ENCODE results near the gene FHOD3.

FHOD3 gene

DNA sequence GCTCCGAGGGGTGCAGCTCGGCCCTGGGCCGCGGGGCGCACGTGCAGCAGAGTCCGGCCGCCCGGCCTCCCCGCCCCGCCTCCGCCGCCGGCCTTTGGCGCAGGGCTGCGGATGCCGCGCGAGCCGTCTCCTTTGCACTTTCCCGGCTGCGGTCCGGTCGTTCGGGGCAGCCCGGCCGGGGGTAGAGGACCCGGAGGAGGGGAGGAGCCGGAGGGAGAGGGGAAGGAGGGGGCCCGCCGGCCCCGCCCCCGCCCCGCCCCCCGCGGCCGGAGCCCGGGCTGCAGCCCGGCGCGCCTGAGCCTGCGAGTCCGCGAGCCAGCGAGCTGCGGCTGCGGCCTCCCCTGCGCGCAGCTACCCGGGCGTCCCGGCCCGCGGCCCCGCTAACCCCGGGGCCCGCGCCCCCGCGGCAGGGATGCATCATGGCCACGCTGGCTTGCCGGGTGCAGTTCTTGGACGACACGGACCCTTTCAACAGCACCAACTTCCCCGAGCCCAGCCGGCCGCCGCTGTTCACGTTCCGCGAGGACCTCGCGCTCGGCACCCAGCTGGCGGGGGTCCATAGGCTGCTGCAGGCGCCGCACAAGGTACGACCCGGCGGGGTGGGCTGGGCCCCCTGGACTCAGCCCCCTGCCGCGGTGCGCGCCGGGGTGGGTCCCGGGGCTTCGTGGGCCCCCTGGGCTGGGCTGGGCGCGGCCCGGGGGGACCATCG, at the start of gene FHOD3:
TSS of gene FHOD3 (plus strand) at position 297 of the 709 bp plus-strand sequence. CDS start at position 420, 123 bp downstream.
- DNase-seq (ENCODE audit: low spot score), result no peak

DNA sequence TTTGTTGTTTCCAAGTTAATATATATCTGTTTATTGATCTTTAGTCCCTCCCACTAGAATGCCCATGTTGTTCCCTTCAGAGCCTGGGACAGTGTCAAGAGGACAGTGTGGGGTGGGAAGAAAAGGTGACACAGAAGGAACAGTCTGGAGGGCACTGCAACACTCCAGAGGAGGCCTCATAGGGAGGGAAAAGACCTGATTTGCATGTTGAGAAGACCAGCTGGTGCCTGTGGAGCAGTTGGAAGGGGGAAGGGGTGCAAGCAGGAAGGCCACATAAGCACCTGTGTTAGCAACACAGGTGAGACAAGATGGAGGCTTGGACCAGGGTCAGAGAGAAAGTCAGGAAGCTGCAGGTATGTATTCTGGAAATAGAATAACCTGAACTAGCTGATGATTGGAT, 48.1 kb upstream of the FHOD3 start:
- DNase-seq (ENCODE audit: low spot score), result no peak

DNA sequence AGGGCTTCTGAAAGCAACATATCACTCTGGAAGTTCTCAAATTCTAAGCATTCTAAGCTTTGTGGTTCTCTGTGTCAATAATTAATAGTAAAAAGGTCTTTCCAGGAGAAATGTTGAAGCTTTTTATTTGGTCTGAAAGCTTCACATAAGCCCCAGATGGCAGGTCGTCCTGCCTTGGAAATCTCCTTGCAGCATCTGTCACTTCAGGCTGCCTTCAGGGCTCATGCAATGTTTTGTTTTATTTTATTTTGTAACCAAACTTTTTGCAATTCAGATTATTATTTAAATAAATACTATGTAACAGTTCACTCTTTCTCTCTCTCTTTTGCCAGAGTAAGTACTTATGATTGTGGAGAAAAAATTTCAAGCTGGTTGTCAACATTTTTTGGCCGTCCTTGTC, 46.7 kb upstream of the FHOD3 start:
- DNase-seq (ENCODE audit: low spot score), result no peak

GRCh38 chr18:36255072-36255698, 42.3 kb upstream of the FHOD3 start:
- DNase-seq (ENCODE audit: low spot score), result no peak

DNA sequence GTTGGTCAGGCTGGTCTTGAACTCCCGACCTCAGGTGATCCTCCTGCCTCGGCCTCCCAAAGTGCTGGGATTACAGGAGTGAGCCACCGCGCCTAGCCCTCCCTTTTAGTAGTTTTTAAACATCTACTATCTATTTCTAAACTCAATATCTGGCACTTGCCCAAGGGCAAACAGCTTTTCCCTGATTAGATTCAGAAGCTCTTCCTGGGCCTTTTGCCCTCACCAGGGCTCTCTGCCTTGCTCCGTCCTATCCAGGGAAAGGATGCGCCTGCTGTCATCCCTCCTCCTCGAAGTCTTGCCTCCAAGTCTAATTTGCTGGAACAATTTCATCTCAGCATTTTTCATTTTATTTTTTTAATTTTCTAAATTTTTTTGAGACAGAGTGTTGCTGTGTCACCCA, 41.4 kb upstream of the FHOD3 start:
- DNase-seq (ENCODE audit: low spot score), result no peak

- DNase-seq (ENCODE audit: low spot score), result no peak
Measured at GRCh38 chr18:36262971-36263370, 34.5 kb upstream of the FHOD3 start.

DNA sequence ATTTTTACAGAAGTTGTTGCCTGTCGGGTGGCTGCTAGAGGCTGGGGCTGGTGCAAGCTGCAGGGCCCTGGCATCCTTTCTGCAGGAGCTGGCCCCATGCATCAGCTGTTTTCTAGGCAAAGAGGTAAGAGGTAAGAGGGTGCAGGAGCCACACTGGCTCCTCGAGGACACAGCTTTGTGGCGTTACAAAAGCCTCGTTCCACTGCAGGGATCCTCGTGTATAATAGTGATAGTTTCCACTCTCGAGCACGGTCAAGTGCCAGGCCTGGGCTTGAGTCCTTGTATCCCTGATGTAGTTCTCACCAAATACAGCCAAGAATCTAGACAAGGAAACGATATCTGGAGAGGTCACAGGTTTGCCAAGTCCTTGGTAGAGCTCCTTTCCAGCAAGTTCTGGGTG, 33.2 kb upstream of the FHOD3 start:
- DNase-seq (ENCODE audit: low spot score), result no peak

DNA sequence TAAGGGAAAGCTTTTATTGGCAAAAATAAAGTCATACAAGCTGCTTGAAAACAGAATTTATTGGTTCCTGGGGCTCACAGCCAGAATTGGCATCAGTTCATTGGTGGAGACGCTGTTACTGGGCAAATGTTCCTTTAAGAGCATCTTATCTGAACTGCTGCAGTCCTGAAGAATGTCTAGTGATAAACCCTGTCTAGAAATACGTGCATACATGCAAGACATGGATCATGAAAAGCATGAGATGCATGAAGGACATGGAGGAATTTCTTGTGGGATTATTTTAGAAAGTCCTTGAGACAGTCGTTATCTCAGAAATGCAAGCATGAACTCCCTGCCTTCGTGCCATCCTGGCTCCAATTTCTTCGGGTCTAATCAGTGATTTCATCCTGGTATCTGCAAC, 32.5 kb upstream of the FHOD3 start:
- no peak for DNase-seq (ENCODE audit: low spot score)

DNA sequence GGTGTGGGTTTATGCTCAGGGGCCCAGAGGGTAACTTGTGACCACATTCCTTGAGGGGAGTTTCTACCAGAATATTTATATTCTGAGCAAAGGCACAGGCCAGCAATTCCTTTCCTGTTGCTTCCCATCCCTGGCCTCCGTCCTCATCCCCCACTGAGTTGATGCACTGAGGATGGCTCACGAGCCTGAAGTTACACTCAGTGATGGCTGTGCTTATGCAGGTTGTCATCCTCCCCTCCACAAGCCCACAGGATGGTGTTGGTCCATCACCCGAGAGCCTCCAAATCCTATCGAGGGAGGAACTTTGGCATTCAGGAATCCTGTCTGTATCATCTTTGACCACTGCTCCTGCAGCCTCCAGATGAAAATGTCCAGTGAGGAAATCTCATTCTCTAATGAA, 28.4 kb upstream of the FHOD3 start:
- no peak for DNase-seq (ENCODE audit: low spot score)

DNA sequence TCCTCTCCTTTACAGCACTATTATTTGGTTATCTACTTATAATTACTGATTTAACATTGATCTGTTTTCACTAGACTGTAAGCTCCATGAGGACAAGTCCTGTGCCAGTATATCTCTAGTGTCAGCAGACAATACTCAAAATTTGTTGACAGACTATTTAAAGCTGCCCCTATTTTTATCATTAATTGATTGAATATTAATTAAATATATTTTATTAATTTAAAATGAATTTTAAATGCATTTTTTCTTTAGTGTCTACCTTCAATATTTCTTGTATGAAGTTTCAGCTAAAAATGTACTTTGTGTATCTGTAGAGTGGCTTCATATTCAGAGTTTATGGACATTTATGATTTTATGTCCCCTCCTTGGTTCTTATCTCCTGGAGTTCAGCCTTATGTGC, 26.4 kb upstream of the FHOD3 start:
- DNase-seq (ENCODE audit: low spot score), result no peak

DNA sequence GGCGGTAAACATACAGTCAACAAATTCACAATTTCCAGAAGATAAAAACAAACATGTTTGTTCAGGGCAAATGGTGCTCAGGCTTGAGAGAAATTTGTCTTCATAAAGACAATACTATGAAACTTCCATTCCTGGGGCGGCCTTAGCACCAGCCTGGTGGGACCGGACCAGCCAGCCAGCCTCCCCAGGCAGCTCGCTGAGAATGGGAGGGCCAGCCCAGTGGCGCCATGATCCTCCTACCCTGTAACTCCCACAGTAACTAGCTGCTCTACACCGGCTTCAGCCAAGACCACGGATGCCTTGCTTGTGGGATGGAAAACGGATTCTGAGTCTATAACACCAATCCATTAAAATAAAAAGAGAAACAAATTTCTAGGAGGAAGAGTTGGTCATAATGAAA, 24.2 kb upstream of the FHOD3 start:
- DNase-seq (ENCODE audit: low spot score), result no peak

GRCh38 chr18:36274083-36274715, 23.3 kb upstream of the FHOD3 start:
- no peak for DNase-seq (ENCODE audit: low spot score)

DNA sequence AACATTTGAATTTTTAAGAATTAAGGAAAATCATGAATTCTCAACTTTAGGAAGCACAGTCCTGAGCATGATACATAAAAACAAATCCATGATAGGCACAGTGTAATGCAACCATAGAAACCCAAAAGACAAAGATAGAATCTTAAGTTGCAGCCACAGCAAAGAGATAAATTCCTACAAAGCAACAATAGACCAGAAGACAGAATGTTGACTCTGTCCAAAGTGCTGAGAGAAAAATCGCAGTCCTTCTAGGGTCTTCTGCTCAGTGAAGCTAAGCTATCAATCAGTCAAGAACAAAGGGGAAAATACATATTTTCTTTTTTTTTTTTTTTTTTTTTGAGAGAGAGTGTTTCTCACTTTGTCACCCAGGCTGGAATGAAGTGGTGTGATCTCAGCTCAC, 22.0 kb upstream of the FHOD3 start:
- no peak for DNase-seq (ENCODE audit: low spot score)

DNA sequence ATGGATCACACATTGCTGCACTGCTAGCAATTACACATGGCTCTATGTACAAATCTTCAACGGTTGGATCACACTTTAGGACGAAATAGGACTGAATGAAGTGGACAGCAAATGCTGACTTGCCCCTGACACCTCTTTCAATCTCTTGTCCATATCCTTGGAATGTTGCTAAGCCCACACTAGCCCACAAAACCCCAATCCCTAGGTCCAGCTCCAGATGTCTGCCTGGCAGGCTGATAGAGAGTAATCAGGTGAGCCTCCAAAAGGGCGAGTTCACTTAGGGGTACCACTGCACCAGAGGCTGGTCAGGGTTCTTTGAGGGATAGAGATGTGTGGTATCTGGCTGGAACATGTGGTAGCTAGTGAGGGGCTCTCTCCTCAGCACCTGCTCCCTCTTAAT, 18.5 kb upstream of the FHOD3 start:
- no peak for DNase-seq (ENCODE audit: low spot score)

- DNase-seq (ENCODE audit: low spot score), result no peak
Measured at GRCh38 chr18:36281936-36282335, 15.6 kb upstream of the FHOD3 start.

DNA sequence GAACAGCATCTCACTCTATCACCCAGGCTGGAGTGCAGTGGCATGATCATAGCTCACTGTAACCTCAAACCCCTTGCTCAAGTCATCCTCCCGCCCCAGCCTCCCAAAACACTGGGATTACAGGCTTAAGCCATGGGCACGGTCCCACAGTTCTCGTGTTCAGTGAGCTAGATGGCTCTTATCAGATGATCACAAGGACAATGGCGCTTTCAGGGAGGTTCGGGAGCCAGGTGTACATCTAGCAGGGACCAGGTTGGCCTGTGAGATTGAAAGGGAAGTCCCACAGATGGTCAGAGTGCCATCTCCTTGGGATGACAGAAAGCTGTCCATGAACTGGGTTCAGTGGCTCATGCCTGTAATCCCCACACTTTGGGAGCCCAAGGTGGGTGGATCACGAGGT, 14.1 kb upstream of the FHOD3 start:
- no peak for DNase-seq (ENCODE audit: low spot score)

GRCh38 chr18:36284268-36284667, 13.2 kb upstream of the FHOD3 start:
- DNase-seq (ENCODE audit: low spot score), result no peak

DNA sequence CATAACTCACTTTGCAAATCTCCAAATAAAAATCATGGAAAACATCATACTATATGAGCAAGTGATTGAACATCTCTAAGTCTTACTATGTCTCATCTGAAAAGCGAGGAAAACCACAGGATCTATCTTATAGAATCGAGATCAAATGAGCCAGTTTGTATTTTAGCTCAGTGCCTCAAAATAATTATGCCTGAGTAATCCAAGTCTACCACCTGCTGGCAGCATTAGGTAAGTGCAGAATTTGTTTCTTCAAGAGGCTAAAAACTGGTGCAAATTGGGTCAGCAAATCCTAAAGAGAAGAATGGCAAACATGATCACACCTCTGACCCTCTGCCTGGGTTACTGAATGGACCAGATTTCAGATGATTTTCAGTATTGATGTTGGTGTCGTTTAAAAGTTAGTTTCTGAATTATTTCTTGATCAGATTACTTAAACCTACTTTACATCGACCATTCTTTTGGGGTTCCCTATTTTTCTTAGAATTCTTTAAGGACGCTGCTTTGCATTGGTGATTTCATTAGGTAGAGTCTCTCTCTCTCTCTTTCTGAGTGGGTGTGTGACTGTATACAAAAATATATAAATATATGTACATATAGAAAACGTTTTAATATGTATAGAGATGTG, 12.7 kb upstream of the FHOD3 start:
- DNase-seq (ENCODE audit: low spot score), result peak; percentile 68

DNA sequence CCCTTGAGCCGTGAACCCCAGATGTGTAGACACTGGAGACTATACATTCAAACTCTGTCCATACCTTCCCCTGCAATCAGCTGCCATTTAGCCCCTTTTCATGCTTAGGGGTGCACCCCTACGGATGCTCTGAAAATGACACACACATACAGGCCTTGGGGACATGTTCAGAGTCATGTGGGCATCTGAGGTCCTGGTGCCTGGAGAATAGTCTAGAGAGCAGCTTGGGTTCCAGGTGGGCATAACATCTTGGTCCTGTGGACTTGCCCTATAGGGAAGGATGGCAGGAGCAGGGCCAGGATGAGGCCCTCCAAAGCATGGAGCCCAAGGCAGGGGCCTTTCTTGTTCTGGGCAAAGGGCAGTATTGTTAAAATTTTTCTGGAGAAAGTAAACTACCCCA, 9.9 kb upstream of the FHOD3 start:
- no peak for DNase-seq (ENCODE audit: low spot score)

DNA sequence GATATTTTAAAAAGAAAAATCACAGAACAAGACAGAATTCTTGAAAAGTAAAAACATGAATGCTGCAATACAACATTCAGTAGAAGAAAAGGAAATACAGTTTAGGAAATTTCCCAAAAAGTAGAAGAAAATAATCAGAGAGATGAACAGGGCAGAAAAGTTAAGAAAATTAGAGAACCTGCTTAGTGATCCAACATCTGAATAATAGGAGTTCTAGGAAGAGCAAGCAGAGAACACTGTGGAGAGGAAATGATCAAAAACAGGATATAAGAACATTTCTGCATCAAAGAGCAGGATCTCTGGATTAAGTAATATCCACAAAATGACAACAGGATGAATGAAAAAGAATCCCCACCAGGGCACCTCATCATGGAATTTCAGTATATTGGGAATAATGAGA, 8.8 kb upstream of the FHOD3 start:
- no peak for DNase-seq (ENCODE audit: low spot score)

GRCh38 chr18:36294031-36294430, 3.5 kb upstream of the FHOD3 start:
- DNase-seq (ENCODE audit: low spot score), result no peak

DNA sequence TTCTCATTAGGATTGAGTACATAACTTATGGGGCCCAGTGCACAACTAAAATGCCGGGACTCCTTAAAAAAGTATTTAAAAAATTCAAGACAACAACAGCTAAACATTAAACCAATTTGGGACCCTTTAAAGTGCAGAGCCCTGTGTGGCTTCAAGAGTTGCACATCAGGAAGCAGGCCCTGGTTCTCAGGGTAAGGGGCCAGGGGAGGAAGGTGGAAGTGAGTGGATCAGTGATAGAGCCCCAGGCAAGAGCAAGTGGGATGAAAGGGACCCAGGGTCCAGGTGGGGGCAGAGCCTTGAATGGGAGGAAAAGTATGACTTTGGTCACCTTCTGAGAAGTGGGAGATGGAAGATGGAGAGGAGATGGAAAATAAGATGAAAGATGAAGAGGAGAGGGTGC, 2.3 kb upstream of the FHOD3 start:
- no peak for DNase-seq (ENCODE audit: low spot score)

DNA sequence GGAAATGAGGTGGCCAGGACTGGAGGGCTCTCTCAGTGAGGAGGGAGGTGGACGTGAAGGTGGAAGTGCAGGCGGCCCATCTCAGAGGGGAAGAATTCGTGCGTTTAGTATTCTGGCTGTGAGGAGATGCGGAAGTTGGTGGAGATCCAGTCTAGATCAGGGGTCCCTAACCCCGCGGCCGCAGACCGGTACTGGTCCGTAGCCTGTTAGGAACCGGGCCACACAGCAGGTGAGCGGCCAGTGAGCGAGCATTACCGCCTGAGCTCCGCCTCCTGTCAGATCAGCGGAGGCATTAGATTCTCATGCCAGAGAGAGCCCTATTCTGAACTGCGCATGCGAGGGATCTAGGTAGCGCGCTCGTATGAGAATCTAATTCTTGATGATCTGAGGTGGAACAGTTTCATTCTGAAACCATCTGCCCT, 1.6 kb upstream of the FHOD3 start:
- DNase-seq (ENCODE audit: low spot score), result no peak
